B cell (primary cell): ENCODE data around the gene LPCAT3. TPM values are rescaled to one million over a fixed set of nuclear protein-coding genes. Genes with fewer than 3 reads are reported as not detected.

Source experiments
- ATAC-seq: fragments of 200-7000 bp; cut with Tn5 transposase; one replicate; pipeline ENCODE4 v1.10.0; 2021; ENCODE audit warnings: low read depth, mild to moderate bottlenecking, moderate number of reproducible peaks, moderate library complexity
- CTCF ChIA-PET: fragments of 350-600 bp; sonication (Branson Sonifier 250); formaldehyde crosslinking; loops from one replicate; lab custom pipeline; 2021; ENCODE audit warnings: antibody characterized with exemption, inconsistent platforms; lab: Charles Lee
- POLR2A ChIA-PET: fragments of 350-600 bp; sonication (Branson Sonifier 250); formaldehyde crosslinking; loops from one replicate; lab custom pipeline; 2021; ENCODE audit warnings: antibody characterized with exemption; lab: Charles Lee
- DNase-seq: peaks from one replicate; pipeline ENCODE4 v3.0.0; 2013
- H2AFZ ChIP-seq: 2 replicates; pipeline ENCODE4 v1.6.1; 2012; ENCODE audit warnings: mild to moderate bottlenecking, low read depth, low read length; ENCODE audit not compliant: insufficient read depth, poor library complexity, severe bottlenecking
- H3K27ac ChIP-seq, 2 donors: 1 replicate in 1 of 2; 2 replicates in 1 of 2; pipeline ENCODE4 v1.5.1; 2012 to 2013; ENCODE audit warnings: low read length in 2 of 2, mild to moderate bottlenecking in 2 of 2, moderate library complexity in 1 of 2
- H3K27me3 ChIP-seq, 4 experiments: fragments of 200-600 bp in 1 of 4; sonication (generic) in 1 of 4; replicated peaks in 1 of 4; 1 replicate in 2 of 4; 2 replicates in 2 of 4; pipeline versions ENCODE4 v1.6.1 to v1.7.0; 2013 to 2016; ENCODE audit warnings: low read length in 3 of 4, mild to moderate bottlenecking in 2 of 4, mixed read lengths in 1 of 4, moderate library complexity in 1 of 4; ENCODE audit not compliant: insufficient read depth in 4 of 4, control insufficient read depth in 3 of 4; ENCODE audit errors: control extremely low read depth in 1 of 4
- H3K36me3 ChIP-seq, 2 experiments: replicated peaks in 1 of 2; 1 replicate in 1 of 2; 2 replicates in 1 of 2; pipeline versions ENCODE4 v1.6.1 to v1.7.1; 2013; ENCODE audit warnings: low read length in 1 of 2; ENCODE audit not compliant: insufficient read depth in 2 of 2, control insufficient read depth in 1 of 2; ENCODE audit errors: control extremely low read depth in 1 of 2, extremely low read depth in 1 of 2
- H3K4me1 ChIP-seq, 2 donors: fragments of 200-600 bp in 1 of 2; sonication (generic) in 1 of 2; 1 replicate in 1 of 2; 2 replicates in 1 of 2; pipeline versions ENCODE4 v1.5.1 to v1.6.1; 2013 to 2017; ENCODE audit warnings: low read length in 2 of 2; ENCODE audit not compliant: control insufficient read depth in 2 of 2, insufficient read depth in 2 of 2
- H3K4me2 ChIP-seq: replicated peaks from 2 replicates; pipeline ENCODE3; 2012; ENCODE audit warnings: mild to moderate bottlenecking, low read depth, low read length; ENCODE audit not compliant: poor library complexity, severe bottlenecking
- H3K4me3 ChIP-seq, 5 experiments: fragments of 200-600 bp in 1 of 5; sonication (generic) in 1 of 5; 1 replicate in 3 of 5; 2 replicates in 2 of 5; pipeline versions ENCODE4 v1.5.1 to v1.7.0; 2011 to 2016; ENCODE audit warnings: low read length in 4 of 5, mild to moderate bottlenecking in 4 of 5, low read depth in 2 of 5, control low read depth in 1 of 5, moderate library complexity in 1 of 5; ENCODE audit not compliant: insufficient read depth in 1 of 5; ENCODE audit errors: control extremely low read depth in 1 of 5, extremely low read depth in 1 of 5
- H3K79me2 ChIP-seq: fragments of 200-600 bp; sonication (generic); one replicate; pipeline ENCODE4 v1.6.0; 2016; ENCODE audit warnings: low read length; ENCODE audit not compliant: control insufficient read depth, insufficient read depth
- H3K9ac ChIP-seq: fragments of 200-600 bp; sonication (generic); 2 replicates; pipeline ENCODE4 v1.6.1; 2017; ENCODE audit warnings: mild to moderate bottlenecking, low read length, moderate library complexity
- H3K9me3 ChIP-seq, 3 donors: one replicate each; pipeline versions ENCODE4 v1.6.1 to v1.7.1; 2013; ENCODE audit warnings: low read length in 2 of 3; ENCODE audit not compliant: control insufficient read depth in 2 of 3, insufficient read depth in 1 of 3; ENCODE audit errors: control extremely low read depth in 1 of 3
- H4K20me1 ChIP-seq: 2 replicates; pipeline ENCODE4 v1.6.0; 2012; ENCODE audit warnings: mild to moderate bottlenecking, low read length; ENCODE audit not compliant: insufficient read depth, control insufficient read depth, poor library complexity, severe bottlenecking
- H3K27ac Mint-ChIP-seq: one replicate; pipeline ENCODE4 v1.8.0; 2021; ENCODE audit warnings: mixed read lengths
- H3K27me3 Mint-ChIP-seq: one replicate; pipeline ENCODE4 v1.8.0; 2021; ENCODE audit warnings: mixed read lengths
- H3K4me1 Mint-ChIP-seq: one replicate; pipeline ENCODE4 v1.8.0; 2021; ENCODE audit warnings: mixed read lengths
- H3K4me3 Mint-ChIP-seq: one replicate; pipeline ENCODE4 v1.8.0; 2021; ENCODE audit warnings: mixed read lengths
- H3K9me3 Mint-ChIP-seq: one replicate; pipeline ENCODE4 v1.8.0; 2022; ENCODE audit warnings: mixed read lengths; ENCODE audit not compliant: insufficient read depth
- CTCF ChIP-seq: fragments of 200-600 bp; IDR thresholded peaks from one replicate; pipeline ENCODE4 v1.8.0; 2022; ENCODE audit warnings: antibody characterized with exemption, mild to moderate bottlenecking
- EZH2 ChIP-seq: IDR thresholded peaks from 2 replicates; pipeline ENCODE4 v1.6.1; 2012; ENCODE audit warnings: borderline replicate concordance, low read depth, mild to moderate bottlenecking, moderate library complexity, low read length; ENCODE audit not compliant: insufficient read depth, poor library complexity, severe bottlenecking
- WGBS: methylation state at CpG from one replicate; pipeline ENCODE4 v1.1.5; 2013; ENCODE audit warnings: missing lambda C conversion rate; ENCODE audit not compliant: insufficient coverage; 5-methylcytosine and 5-hydroxymethylcytosine counted together
- intact Hi-C: fragments of 100-400 bp; cut with micrococcal nuclease; formaldehyde crosslinking; loops from one replicate; pipeline ENCODE4 v1.10.0; 2022
- polyA plus RNA-seq: library from polyadenylated mRNA; depleted of rRNA; stranded (reverse); fragments of >200 nt; gene quantifications from 2 replicates; pipeline ENCODE4 v1.2.3, GENCODE V29; 2012
- total RNA-seq, 2 donors: library from RNA; stranded (reverse); fragments of 120-200 nt in 1 of 2; gene quantifications; 1 replicate in 1 of 2; 2 replicates in 1 of 2; pipeline versions ENCODE4 v1.2.3 to v1.2.4, GENCODE V29; 2013 to 2022

LPCAT3 gene
- total and polyA plus RNA-seq, 2 donors (not counting 1 experiment from before 2014, with no cell fraction given): 17.6 to 26.2 TPM

GRCh38 chr12:6941782-6942181 is 76.5 kb downstream of the LPCAT3 start:
- no peak for ATAC-seq
- ChIA-PET POLR2A (interaction anchor here (18.5 kb wide), 1 partner anchor 16 kb away, joined by 662 read pairs; the partner anchor contains the start of gene PTPN6), CTCF (interaction anchor here (0.8 to 16.6 kb wide), 7 partner anchors 10 to 167 kb away, joined by 4 to 944 read pairs (median 16); partner anchors contain the start of genes PTPN6 and SPSB2)
- Histone ChIP-seq H3K9me3 (no peaks in the 10 kb centered on the region), H3K27me3 (no peaks in the 10 kb centered on the region), H4K20me1 (no peaks in the 10 kb centered on the region), H3K27ac (no peak overlapping the region), H3K36me3 (peaks cover 0 to 10% of the 10 kb centered on the region in 2 experiments), H3K4me3 (no peak overlapping the region), H2AFZ (no peak overlapping the region), H3K4me2 (no peak overlapping the region), H3K9ac (no peak overlapping the region), H3K4me1 (peaks cover 37 to 60% of the 10 kb centered on the region in 2 donors), H3K79me2 (peaks cover 13% of the 10 kb centered on the region)
- Mint-ChIP-seq H3K27ac (no peak overlapping the region), H3K4me3 (no peak overlapping the region), H3K9me3 (no peaks in the 10 kb centered on the region), H3K27me3 (no peaks in the 10 kb centered on the region), H3K4me1 (peaks cover 56% of the 10 kb centered on the region)
- intact Hi-C loops: loop anchor here (10.0 kb wide), 1 partner anchor 307 kb away; the partner anchor contains the start of gene LPAR5
- DNase-seq: no peak
- TF ChIP-seq EZH2 (no peak), CTCF (no peak)
- no CpG with 5 or more reads among the region's 12 CpGs for WGBS

GRCh38 chr12:6941267-6941666 is 77.0 kb downstream of the LPCAT3 start:
- TF ChIP-seq CTCF: no peak
- Histone ChIP-seq H4K20me1 (no peaks in the 10 kb centered on the region), H3K27ac (no peak overlapping the region), H3K4me2 (no peak overlapping the region), H3K9ac (no peak overlapping the region), H3K36me3 (peaks cover 0 to 10% of the 10 kb centered on the region in 2 experiments), H2AFZ (no peak overlapping the region), H3K4me3 (no peak overlapping the region), H3K4me1 (peaks cover 37 to 60% of the 10 kb centered on the region in 2 donors), H3K9me3 (no peaks in the 10 kb centered on the region), H3K79me2 (peaks cover 19% of the 10 kb centered on the region), H3K27me3 (no peaks in the 10 kb centered on the region)
- no peaks in the 10 kb centered on the region for H3K27me3 Mint-ChIP-seq
- H3K9me3 Mint-ChIP-seq: no peaks in the 10 kb centered on the region
- ATAC-seq (no peak), DNase-seq (no peak)
- peak overlapping the region; percentile 46 for H3K27ac Mint-ChIP-seq
- ChIA-PET CTCF (interaction anchor here (0.8 to 16.6 kb wide), 7 partner anchors 16 to 167 kb away, joined by 3 to 944 read pairs (median 4); partner anchors contain the start of gene SPSB2), POLR2A (interaction anchor here (0.7 to 18.5 kb wide), 2 partner anchors 17 to 68 kb away, joined by 3 to 662 read pairs; partner anchors contain the start of genes PTPN6 and SPSB2)
- intact Hi-C loops: loop anchor here (10.0 kb wide), 1 partner anchor 306 kb away; the partner anchor contains the start of gene LPAR5
- WGBS: 97% methylated on average over 11 of the region's 12 CpGs
- no peak overlapping the region for H3K4me3 Mint-ChIP-seq
- H3K4me1 Mint-ChIP-seq: peaks cover 56% of the 10 kb centered on the region
